Endodermal cell (in vitro differentiated cells): Measurements from ENCODE around the gene CPD. TPM values are rescaled to one million over a fixed set of nuclear protein-coding genes. Genes with fewer than 3 reads are reported as not detected.

Source experiments
- DNase-seq: peaks from one replicate; pipeline ENCODE4 v3.0.0-alpha.2; 2017
- H3K27ac ChIP-seq: 2 replicates; pipeline ENCODE4 v1.5.1; 2013; ENCODE audit warnings: mild to moderate bottlenecking, low read depth, low read length, moderate library complexity
- H3K27me3 ChIP-seq: 2 replicates; pipeline ENCODE4 v1.6.1; 2013; ENCODE audit warnings: mild to moderate bottlenecking, low read length, moderate library complexity; ENCODE audit not compliant: insufficient read depth, control insufficient read depth, poor library complexity, severe bottlenecking
- H3K36me3 ChIP-seq: 2 replicates; pipeline ENCODE4 v1.7.0; 2013; ENCODE audit warnings: mild to moderate bottlenecking, low read length, moderate library complexity; ENCODE audit not compliant: control insufficient read depth, insufficient read depth
- H3K4me1 ChIP-seq: one replicate; pipeline ENCODE4 v1.7.0; 2013; ENCODE audit warnings: low read length; ENCODE audit not compliant: control insufficient read depth, insufficient read depth
- H3K4me3 ChIP-seq: 2 replicates; pipeline ENCODE4 v1.5.1; 2013; ENCODE audit warnings: mild to moderate bottlenecking, low read length, moderate library complexity
- H3K9ac ChIP-seq: 2 replicates; pipeline ENCODE4 v1.6.1; 2013; ENCODE audit warnings: mild to moderate bottlenecking, low read length, moderate library complexity; ENCODE audit not compliant: poor library complexity, severe bottlenecking; ENCODE audit errors: extremely low read depth
- H3K9me3 ChIP-seq: 2 replicates; pipeline ENCODE4 v1.6.1; 2013; ENCODE audit warnings: mild to moderate bottlenecking, low read length, moderate library complexity; ENCODE audit not compliant: control insufficient read depth
- H3K27ac Mint-ChIP-seq: 2 replicates; pipeline ENCODE4 v1.8.0; 2020; ENCODE audit warnings: mixed read lengths
- H3K27me3 Mint-ChIP-seq: 2 replicates; pipeline ENCODE4 v1.8.0; 2021; ENCODE audit warnings: mild to moderate bottlenecking, mixed read lengths; ENCODE audit not compliant: insufficient read depth
- H3K36me3 Mint-ChIP-seq: 2 replicates; pipeline ENCODE4 v1.8.0; 2020; ENCODE audit warnings: low read depth, mixed read lengths
- H3K4me1 Mint-ChIP-seq: 2 replicates; pipeline ENCODE4 v1.8.0; 2020; ENCODE audit warnings: mixed read lengths
- H3K4me3 Mint-ChIP-seq: 2 replicates; pipeline ENCODE4 v1.8.0; 2020; ENCODE audit warnings: mild to moderate bottlenecking, moderate library complexity, mixed read lengths
- H3K9me3 Mint-ChIP-seq: 2 replicates; pipeline ENCODE4 v1.8.0; 2020; ENCODE audit warnings: mild to moderate bottlenecking, mixed read lengths
- CTCF ChIP-seq: fragments of 200-600 bp; sonication (generic); conservative IDR thresholded peaks from 2 replicates; pipeline ENCODE4 v1.5.0; 2021; ENCODE audit warnings: antibody characterized with exemption, mild to moderate bottlenecking
- WGBS, 2 experiments: methylation state at CpG; one replicate each; pipeline versions ENCODE4 v1.1.5 to v1.1.7; 2013; ENCODE audit warnings: missing lambda C conversion rate in 2 of 2, mixed read lengths in 1 of 2; ENCODE audit not compliant: insufficient coverage in 1 of 2, insufficient read length in 1 of 2; 5-methylcytosine and 5-hydroxymethylcytosine counted together
- total RNA-seq, 2 donors: library from RNA; stranded (reverse); fragmentation: NEBNext Ultra II Directional in 1 of 2; extraction: Animal tissue kit (Norgen Biotek cat#: 25700) in 1 of 2; gene quantifications; 2 replicates in 1 of 2; 3 replicates in 1 of 2; pipeline ENCODE4 v1.2.1, GENCODE V29; 2021

The CPD gene
- total RNA-seq, 2 donors from 2014 or later: 81.7 to 82.1 TPM

- no peak overlapping the region for H3K27ac Mint-ChIP-seq
- peaks cover 65% of the 10 kb centered on the region for H3K36me3 ChIP-seq
- peaks cover 36% of the 10 kb centered on the region for H3K36me3 Mint-ChIP-seq
- no peaks in the 10 kb centered on the region for H3K27me3 Mint-ChIP-seq
- H3K27me3 ChIP-seq: no peaks in the 10 kb centered on the region
- H3K4me1 Mint-ChIP-seq: no peaks in the 10 kb centered on the region
- no peak overlapping the region for H3K27ac ChIP-seq
- DNase-seq: no peak
- no peaks in the 10 kb centered on the region for H3K4me1 ChIP-seq
- TF ChIP-seq CTCF: no peak
- no peak overlapping the region for H3K4me3 Mint-ChIP-seq
- H3K9me3 Mint-ChIP-seq: no peaks in the 10 kb centered on the region
- no peaks in the 10 kb centered on the region for H3K9me3 ChIP-seq
- WGBS, 2 experiments: 100% methylated on average over 1 of the region's 1 CpG
- no peak overlapping the region for H3K9ac ChIP-seq
- no peak overlapping the region for H3K4me3 ChIP-seq
Measured at GRCh38 chr17:30513346-30513745, 134.6 kb downstream of the CPD start.

GRCh38 chr17:30514895-30515596 lies 136.3 kb downstream of the CPD start:
- Mint-ChIP-seq H3K4me1 (no peaks in the 10 kb centered on the region), H3K27ac (no peak overlapping the region), H3K4me3 (no peak overlapping the region), H3K9me3 (no peaks in the 10 kb centered on the region), H3K36me3 (peaks cover 46% of the 10 kb centered on the region), H3K27me3 (no peaks in the 10 kb centered on the region)
- H3K4me1 ChIP-seq: no peaks in the 10 kb centered on the region
- H3K9ac ChIP-seq: no peak overlapping the region
- TF ChIP-seq CTCF: no peak
- no peak for DNase-seq
- H3K9me3 ChIP-seq: peaks cover 4% of the 10 kb centered on the region
- H3K27me3 ChIP-seq: no peaks in the 10 kb centered on the region
- H3K4me3 ChIP-seq: no peak overlapping the region
- H3K36me3 ChIP-seq: peaks cover 69% of the 10 kb centered on the region
- H3K27ac ChIP-seq: no peak overlapping the region
- WGBS, 2 experiments: 93 to 100% methylated on average over 1 to 3 of the region's 3 CpGs

GRCh38 chr17:30517786-30518185 lies 139.1 kb downstream of the CPD start:
- no peak for DNase-seq
- Mint-ChIP-seq H3K4me1 (no peaks in the 10 kb centered on the region), H3K36me3 (peaks cover 69% of the 10 kb centered on the region), H3K9me3 (peaks cover 20% of the 10 kb centered on the region), H3K27ac (no peak overlapping the region), H3K27me3 (no peaks in the 10 kb centered on the region), H3K4me3 (no peak overlapping the region)
- no peaks in the 10 kb centered on the region for H3K27me3 ChIP-seq
- H3K4me1 ChIP-seq: no peaks in the 10 kb centered on the region
- H3K27ac ChIP-seq: no peak overlapping the region
- WGBS, 2 experiments: 95 to 100% methylated on average over 1 of the region's 1 CpG
- no peak overlapping the region for H3K9ac ChIP-seq
- H3K36me3 ChIP-seq: peaks cover 70% of the 10 kb centered on the region
- TF ChIP-seq CTCF: no peak
- peaks cover 32% of the 10 kb centered on the region for H3K9me3 ChIP-seq
- no peak overlapping the region for H3K4me3 ChIP-seq
